OCI-LY1 (cell line): ENCODE measurements around the gene TTYH3.

Source experiments
- H2AFZ ChIP-seq: fragments of 200-600 bp; sonication (generic), shearing (Covaris generic); 2 replicates; pipeline ENCODE4 v1.6.0; 2014; ENCODE audit warnings: antibody characterized with exemption, mild to moderate bottlenecking, low read length
- H3F3A ChIP-seq: fragments of 200-600 bp; sonication (generic), shearing (Covaris generic); 2 replicates; pipeline ENCODE4 v1.6.0; 2014; ENCODE audit warnings: mild to moderate bottlenecking, antibody characterized with exemption, low read length, moderate library complexity; ENCODE audit not compliant: insufficient read depth
- H3K27ac ChIP-seq: fragments of 200-600 bp; sonication (generic); 2 replicates; pipeline ENCODE4 v1.5.1; 2014; ENCODE audit warnings: low read length, mixed run types, mild to moderate bottlenecking, low read depth; ENCODE audit not compliant: poor library complexity, severe bottlenecking
- H3K27me3 ChIP-seq: fragments of 200-600 bp; sonication (generic); 2 replicates; pipeline ENCODE4 v1.6.0; 2014; ENCODE audit warnings: antibody characterized with exemption, mild to moderate bottlenecking, low read length, moderate library complexity; ENCODE audit not compliant: insufficient read depth
- H3K36me3 ChIP-seq: fragments of 200-600 bp; sonication (generic); 2 replicates; pipeline ENCODE4 v1.6.1; 2014; ENCODE audit warnings: mild to moderate bottlenecking, antibody characterized with exemption, low read length, moderate library complexity, mixed read lengths; ENCODE audit not compliant: insufficient read depth
- H3K4me1 ChIP-seq: fragments of 200-600 bp; sonication (generic); 2 replicates; pipeline ENCODE4 v1.5.1; 2014; ENCODE audit warnings: mild to moderate bottlenecking, low read length, moderate library complexity; ENCODE audit not compliant: insufficient read depth, severe bottlenecking
- H3K4me2 ChIP-seq: fragments of 200-600 bp; sonication (generic), shearing (Covaris generic); 2 replicates; pipeline ENCODE4 v1.6.1; 2014; ENCODE audit warnings: low read length
- H3K4me3 ChIP-seq: fragments of 200-600 bp; sonication (generic); 2 replicates; pipeline ENCODE4 v1.5.1; 2014; ENCODE audit warnings: low read length, low read depth, mild to moderate bottlenecking, mixed read lengths; ENCODE audit not compliant: poor library complexity, severe bottlenecking
- H3K79me2 ChIP-seq: fragments of 200-600 bp; shearing (Covaris generic); 2 replicates; pipeline ENCODE4 v1.6.1; 2016; ENCODE audit warnings: mixed run types, low read length, mixed read lengths; ENCODE audit not compliant: insufficient read depth
- H3K9ac ChIP-seq: fragments of 200-600 bp; sonication (generic), shearing (Covaris generic); 2 replicates; pipeline ENCODE4 v1.6.1; 2014; ENCODE audit warnings: mild to moderate bottlenecking, low read length, mixed read lengths
- H3K9me2 ChIP-seq: fragments of 200-600 bp; sonication (generic), shearing (Covaris generic); 2 replicates; pipeline ENCODE4 v1.6.1; 2014; ENCODE audit warnings: low read depth, mild to moderate bottlenecking, low read length, mixed read lengths
- H3K9me3 ChIP-seq: fragments of 200-600 bp; shearing (Covaris generic); 2 replicates; pipeline ENCODE4 v1.6.1; 2014; ENCODE audit warnings: low read length, mixed read lengths
- H4K20me1 ChIP-seq: fragments of 200-600 bp; sonication (generic), shearing (Covaris generic); 2 replicates; pipeline ENCODE4 v1.6.0; 2016; ENCODE audit warnings: mild to moderate bottlenecking, low read length; ENCODE audit not compliant: insufficient read depth
- CTCF ChIP-seq: fragments of 200-600 bp; sonication (generic), shearing (Covaris generic); IDR thresholded peaks from 2 replicates; pipeline ENCODE4 v1.5.1; 2017; ENCODE audit warnings: mild to moderate bottlenecking, antibody characterized with exemption, low read length, moderate library complexity, mixed read lengths
- EZH2 ChIP-seq: fragments of 200-600 bp; sonication (generic), shearing (Covaris generic); IDR thresholded peaks from 2 replicates; pipeline ENCODE4 v1.8.0; 2017; ENCODE audit warnings: borderline replicate concordance, mixed run types, mild to moderate bottlenecking, antibody characterized with exemption, low read length, moderate library complexity, mixed read lengths

Gene TTYH3

GRCh38 chr7:2603044-2603965 lies 28.5 kb upstream of the TTYH3 start:
- H3K4me3 ChIP-seq = no peak overlapping the region
- TF ChIP-seq CTCF (no peak), EZH2 (no peak)
- H3K9me2 ChIP-seq = no peaks in the 10 kb centered on the region
- H3K36me3 ChIP-seq = no peaks in the 10 kb centered on the region
- no peaks in the 10 kb centered on the region for H3K4me1 ChIP-seq
- H3K9me3 ChIP-seq = no peaks in the 10 kb centered on the region
- H2AFZ ChIP-seq = no peak overlapping the region
- no peaks in the 10 kb centered on the region for H3K79me2 ChIP-seq
- H3F3A ChIP-seq = no peaks in the 10 kb centered on the region
- H3K27ac ChIP-seq = no peak overlapping the region
- H3K9ac ChIP-seq = no peak overlapping the region
- H3K4me2 ChIP-seq = no peak overlapping the region
- H4K20me1 ChIP-seq = no peaks in the 10 kb centered on the region
- H3K27me3 ChIP-seq = peaks cover 6% of the 10 kb centered on the region

- no peaks in the 10 kb centered on the region for H4K20me1 ChIP-seq
- TF ChIP-seq CTCF (no peak), EZH2 (no peak)
- H3K36me3 ChIP-seq = no peaks in the 10 kb centered on the region
- H3K27ac ChIP-seq = no peak overlapping the region
- H3K9me3 ChIP-seq = no peaks in the 10 kb centered on the region
- H3K9ac ChIP-seq = no peak overlapping the region
- H3K79me2 ChIP-seq = no peaks in the 10 kb centered on the region
- H2AFZ ChIP-seq = no peak overlapping the region
- peaks cover 8% of the 10 kb centered on the region for H3K4me1 ChIP-seq
- H3K4me2 ChIP-seq = no peak overlapping the region
- H3K4me3 ChIP-seq = no peak overlapping the region
- no peaks in the 10 kb centered on the region for H3F3A ChIP-seq
- H3K9me2 ChIP-seq = no peaks in the 10 kb centered on the region
- peaks cover 4% of the 10 kb centered on the region; the same call in 1 of the 2 replicates for H3K27me3 ChIP-seq
Observed at GRCh38 chr7:2604608-2605174, 27.1 kb upstream of the TTYH3 start.

- TF ChIP-seq EZH2 (no peak), CTCF (no peak)
- Histone ChIP-seq H3K4me1 (peaks cover 8% of the 10 kb centered on the region), H3K27ac (no peak overlapping the region), H3K27me3 (peaks cover 4% of the 10 kb centered on the region; the same call in 1 of the 2 replicates), H3K4me2 (no peak overlapping the region), H3K9me3 (no peaks in the 10 kb centered on the region), H3K4me3 (no peak overlapping the region), H4K20me1 (no peaks in the 10 kb centered on the region), H3F3A (no peaks in the 10 kb centered on the region), H3K9me2 (no peaks in the 10 kb centered on the region), H3K36me3 (no peaks in the 10 kb centered on the region), H3K9ac (no peak overlapping the region), H3K79me2 (no peaks in the 10 kb centered on the region), H2AFZ (no peak overlapping the region)
Observed at GRCh38 chr7:2605608-2606538, 25.9 kb upstream of the TTYH3 start.
